Psoas muscle (tissue), 8 donors: ENCODE measurements around the gene IBA57. TPM values are rescaled to one million over a fixed set of nuclear protein-coding genes. Genes with fewer than 3 reads are reported as not detected.

Source experiments
- ATAC-seq, 4 donors: fragments of 200-7000 bp; cut with Tn5 transposase; one replicate each; pipeline ENCODE4 v1.9.1; 2020; ENCODE audit warnings: moderate library complexity in 3 of 4, mild to moderate bottlenecking in 2 of 4
- DNase-seq, 2 donors: peaks; one replicate each; pipeline ENCODE4 v3.0.0-alpha.2; 2020
- H3K27ac ChIP-seq: fragments of 200-600 bp; one replicate; pipeline ENCODE4 v1.8.0; 2022
- H3K27me3 ChIP-seq, 3 donors: fragments of 200-600 bp in 1 of 3; one replicate each; pipeline versions ENCODE4 v1.6.1 to v1.8.0; 2013 to 2022; ENCODE audit warnings: low read length in 2 of 3, mild to moderate bottlenecking in 2 of 3, moderate library complexity in 1 of 3; ENCODE audit not compliant: insufficient read depth in 3 of 3
- H3K36me3 ChIP-seq, 2 donors: fragments of 200-600 bp in 1 of 2; one replicate each; pipeline versions ENCODE4 v1.6.1 to v1.8.0; 2013 to 2022; ENCODE audit warnings: low read depth in 1 of 2, mild to moderate bottlenecking in 1 of 2, moderate library complexity in 1 of 2; ENCODE audit not compliant: insufficient read depth in 1 of 2
- H3K4me1 ChIP-seq: fragments of 200-600 bp; one replicate; pipeline ENCODE4 v1.8.0; 2022
- H3K4me3 ChIP-seq: fragments of 200-600 bp; one replicate; pipeline ENCODE4 v1.8.0; 2022; ENCODE audit warnings: mild to moderate bottlenecking
- H3K9me3 ChIP-seq: fragments of 200-600 bp; one replicate; pipeline ENCODE4 v1.8.0; 2022
- WGBS, 3 donors: extraction: QIAGEN DNeasy Blood & Tissue Kit; methylation state at CpG; one replicate each; pipeline versions ENCODE4 v1.1.6 to v1.1.7; 2013; 5-methylcytosine and 5-hydroxymethylcytosine counted together
- intact Hi-C, 2 donors: fragments of 100-400 bp; cut with DNase I; formaldehyde crosslinking; loops; one replicate each; pipeline versions ENCODE4 v1.11.0 to v1.14.2; 2022
- polyA plus RNA-seq, 3 donors: library from polyadenylated mRNA; stranded (reverse); fragments of 200-250 nt; gene quantifications; one replicate each; pipeline ENCODE4 v1.2.3, GENCODE V29; 2013
- total RNA-seq, 4 donors: library from RNA; stranded (reverse); fragmentation: NEBNext Ultra II Directional in 2 of 4; extraction: Animal tissue kit (Norgen Biotek cat#: 25700) in 2 of 4; gene quantifications; one replicate each; pipeline versions ENCODE4 v1.2.1 to v1.2.4, GENCODE V29; 2021 to 2023
- TF ChIP-seq, protein P1 (sequence below): fragments of 200-600 bp; IDR thresholded peaks from one replicate; pipeline ENCODE4 v1.8.0; 2022; ENCODE audit warnings: antibody characterized with exemption
- donor health status: healthy with polysubstance abuse.
- donor health status: DM: no; HTN: no; CAD: no; lungs with moderate emphysema.
- donor health status: Bipolar disorder and iron deficiency.
- donor health status: healthy.
- donor health status: DM: yes; HTN: yes; CAD: no.
- donor health status: DM: no; HTN: no; CAD: no.
- donor health status: DM: no; HTN: no; CAD: no.
- donor health status: DM: yes; HTN: yes; CAD: no.

IBA57 gene
- total and polyA plus RNA-seq, 7 donors, result 7.7 to 26.2 (median 15.1) TPM

GRCh38 chr1:228197555-228198147 is 32.0 kb downstream of the IBA57 start:
- H3K27me3 ChIP-seq, result no peaks in the 10 kb centered on the region
- TF ChIP-seq, protein P1, sequence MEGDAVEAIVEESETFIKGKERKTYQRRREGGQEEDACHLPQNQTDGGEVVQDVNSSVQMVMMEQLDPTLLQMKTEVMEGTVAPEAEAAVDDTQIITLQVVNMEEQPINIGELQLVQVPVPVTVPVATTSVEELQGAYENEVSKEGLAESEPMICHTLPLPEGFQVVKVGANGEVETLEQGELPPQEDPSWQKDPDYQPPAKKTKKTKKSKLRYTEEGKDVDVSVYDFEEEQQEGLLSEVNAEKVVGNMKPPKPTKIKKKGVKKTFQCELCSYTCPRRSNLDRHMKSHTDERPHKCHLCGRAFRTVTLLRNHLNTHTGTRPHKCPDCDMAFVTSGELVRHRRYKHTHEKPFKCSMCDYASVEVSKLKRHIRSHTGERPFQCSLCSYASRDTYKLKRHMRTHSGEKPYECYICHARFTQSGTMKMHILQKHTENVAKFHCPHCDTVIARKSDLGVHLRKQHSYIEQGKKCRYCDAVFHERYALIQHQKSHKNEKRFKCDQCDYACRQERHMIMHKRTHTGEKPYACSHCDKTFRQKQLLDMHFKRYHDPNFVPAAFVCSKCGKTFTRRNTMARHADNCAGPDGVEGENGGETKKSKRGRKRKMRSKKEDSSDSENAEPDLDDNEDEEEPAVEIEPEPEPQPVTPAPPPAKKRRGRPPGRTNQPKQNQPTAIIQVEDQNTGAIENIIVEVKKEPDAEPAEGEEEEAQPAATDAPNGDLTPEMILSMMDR, result no peak
- peaks cover 18% of the 10 kb centered on the region for H3K4me1 ChIP-seq
- no peaks in the 10 kb centered on the region for H3K36me3 ChIP-seq
- ATAC-seq (peak; percentile 92 to 98 (median 94)), DNase-seq (peak in 1 of 2 donors; percentile 81)
- intact Hi-C loops, result loop anchor here in 1 of 2 donors (2.0 kb wide), 1 partner anchor 31 kb away; no protein-coding TSS in a partner anchor
- H3K27ac ChIP-seq, result peak overlapping the region; percentile 92
- peaks cover 13% of the 10 kb centered on the region for H3K9me3 ChIP-seq
- no peak overlapping the region for H3K4me3 ChIP-seq
- WGBS, 3 donors, result 47 to 65% (median 61%) methylated on average over 4 of the region's 4 CpGs

- peak overlapping the region; percentile 92 for H3K27ac ChIP-seq
- DNase-seq, result no peak
- no peak overlapping the region for H3K4me3 ChIP-seq
- 61 to 81% (median 73%) methylated on average over 2 of the region's 2 CpGs for WGBS, 3 donors
- H3K9me3 ChIP-seq, result peaks cover 13% of the 10 kb centered on the region
- intact Hi-C loops, result no loop called here
- TF ChIP-seq, protein P1, result no peak
- ATAC-seq, result peak in 1 of 4 donors; percentile 26
- H3K36me3 ChIP-seq, result no peaks in the 10 kb centered on the region
- H3K4me1 ChIP-seq, result peaks cover 12% of the 10 kb centered on the region
- no peaks in the 10 kb centered on the region for H3K27me3 ChIP-seq
These were observed 33.5 kb downstream of the IBA57 start for GRCh38 chr1:228198977-228199590.

DNA sequence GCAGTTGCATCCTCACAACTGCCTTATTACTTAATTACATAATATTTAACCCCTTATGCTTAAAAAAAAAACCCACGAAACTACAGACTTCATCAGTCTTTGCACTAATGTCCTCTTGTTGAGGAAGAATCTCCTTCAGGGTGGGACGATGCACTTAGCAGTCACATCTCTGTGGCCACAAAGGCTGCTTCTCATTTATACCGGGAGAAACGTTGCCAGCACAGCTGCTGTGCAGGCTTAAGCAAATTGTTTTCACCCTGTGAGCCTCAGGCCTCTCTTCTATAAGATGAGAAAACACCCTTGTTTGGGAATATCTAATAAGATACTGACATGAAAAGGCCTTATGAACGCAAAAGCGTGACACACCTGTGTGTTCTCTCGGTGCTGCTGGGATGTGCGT is 39.4 kb downstream of the IBA57 start:
- no peaks in the 10 kb centered on the region for H3K27me3 ChIP-seq
- H3K4me3 ChIP-seq, result no peak overlapping the region
- no peak for ATAC-seq
- TF ChIP-seq, protein P1, result no peak
- peaks cover 30% of the 10 kb centered on the region for H3K4me1 ChIP-seq
- no peak for DNase-seq
- peaks cover under 1% of the 10 kb centered on the region for H3K9me3 ChIP-seq
- no peaks in the 10 kb centered on the region for H3K36me3 ChIP-seq
- peak overlapping the region; percentile 99 for H3K27ac ChIP-seq
- intact Hi-C loops, result no loop called here
- 45 to 52% (median 47%) methylated on average over 8 of the region's 8 CpGs for WGBS, 3 donors

- Histone ChIP-seq H3K27me3 (no peaks in the 10 kb centered on the region), H3K27ac (peak overlapping the region; percentile 99), H3K9me3 (no peaks in the 10 kb centered on the region), H3K4me3 (no peak overlapping the region), H3K4me1 (peaks cover 32% of the 10 kb centered on the region), H3K36me3 (no peaks in the 10 kb centered on the region)
- TF ChIP-seq, protein P1, result no peak
- DNase-seq (no peak), ATAC-seq (no peak)
- intact Hi-C loops, result no loop called here
- 43 to 47% (median 45%) methylated on average over 15 of the region's 15 CpGs for WGBS, 3 donors
These were observed 40.2 kb downstream of the IBA57 start for GRCh38 chr1:228205526-228206436.
